HG03064 (cell line): ENCODE results near the gene GOLGB1.

Source experiments
- ATAC-seq: cut with Tn5 transposase; IDR thresholded peaks from one replicate; pipeline ENCODE4 v1.9.1; 2021; ENCODE audit warnings: low read depth; ENCODE audit not compliant: unreplicated experiment

GOLGB1 gene

DNA sequence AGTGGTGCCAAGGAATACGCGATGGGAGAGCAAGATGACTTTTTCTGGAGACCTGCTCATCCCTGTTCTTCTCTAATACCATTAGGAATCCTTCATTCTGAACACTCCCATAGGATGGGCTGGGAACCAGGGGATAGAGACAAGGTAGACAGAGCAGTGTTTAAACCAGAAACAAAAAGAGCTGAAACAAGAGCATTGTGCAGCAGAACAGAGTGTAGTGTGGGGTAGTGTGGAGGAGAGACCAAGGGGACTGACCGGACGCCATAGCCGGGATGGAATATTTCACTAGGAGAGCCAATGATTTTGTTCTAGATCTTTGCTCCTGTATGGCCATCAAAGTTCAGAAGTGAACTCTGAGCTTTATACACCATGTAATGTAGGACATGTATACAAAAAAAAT is 104.5 kb downstream of the GOLGB1 start:
- ATAC-seq: no peak

DNA sequence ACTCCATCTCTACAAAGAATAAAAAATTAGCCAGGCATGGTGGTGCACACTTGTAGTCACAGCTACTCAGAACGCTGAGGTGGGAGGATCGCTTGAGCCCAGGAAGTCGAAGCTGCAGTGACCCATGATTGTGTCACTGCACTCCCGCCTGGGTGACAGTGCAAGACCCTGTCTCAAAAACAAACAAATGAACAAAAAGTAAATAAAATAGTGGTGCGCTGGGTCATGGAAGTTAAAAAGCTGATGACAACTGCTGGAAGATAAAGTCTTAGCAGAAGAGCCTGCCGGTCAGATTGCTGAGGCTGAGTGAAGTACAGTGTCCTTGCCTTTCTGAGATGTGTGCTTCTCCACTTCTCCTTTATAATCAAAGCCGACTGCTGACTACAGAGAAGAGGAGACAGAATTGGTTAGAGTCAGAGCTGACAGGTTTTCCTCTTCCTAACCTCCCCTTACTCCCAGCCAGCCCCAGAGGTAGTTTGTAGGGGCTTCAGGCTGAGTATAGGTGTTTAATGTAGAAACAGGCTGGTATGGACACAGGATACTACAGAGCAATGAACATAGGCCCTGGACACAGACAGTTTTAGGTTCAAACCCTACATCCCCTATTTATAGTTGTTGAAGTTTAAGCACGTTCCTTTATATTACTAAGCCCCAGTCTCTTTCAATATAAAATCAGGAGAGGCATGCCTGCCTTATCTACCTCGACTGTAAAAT is 106.8 kb downstream of the GOLGB1 start:
- ATAC-seq: no peak

DNA sequence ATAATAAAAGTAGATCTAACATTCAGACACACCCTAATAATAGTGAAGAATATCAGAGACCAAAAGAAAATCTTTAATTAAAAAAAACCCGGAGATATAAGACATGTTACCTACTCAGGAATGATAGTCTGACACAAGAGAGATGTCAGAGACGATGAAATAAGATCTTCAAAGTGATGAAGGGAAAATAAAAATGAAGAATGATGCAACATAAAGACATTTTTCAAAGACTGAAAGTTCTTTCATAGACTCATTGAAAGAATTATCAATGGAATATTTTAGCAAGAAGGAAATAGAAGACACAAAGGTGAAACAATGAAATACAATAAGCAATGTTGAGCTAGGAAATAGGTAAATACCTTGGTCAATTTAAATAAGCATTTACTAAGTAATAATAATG is 108.4 kb downstream of the GOLGB1 start:
- no peak for ATAC-seq

DNA sequence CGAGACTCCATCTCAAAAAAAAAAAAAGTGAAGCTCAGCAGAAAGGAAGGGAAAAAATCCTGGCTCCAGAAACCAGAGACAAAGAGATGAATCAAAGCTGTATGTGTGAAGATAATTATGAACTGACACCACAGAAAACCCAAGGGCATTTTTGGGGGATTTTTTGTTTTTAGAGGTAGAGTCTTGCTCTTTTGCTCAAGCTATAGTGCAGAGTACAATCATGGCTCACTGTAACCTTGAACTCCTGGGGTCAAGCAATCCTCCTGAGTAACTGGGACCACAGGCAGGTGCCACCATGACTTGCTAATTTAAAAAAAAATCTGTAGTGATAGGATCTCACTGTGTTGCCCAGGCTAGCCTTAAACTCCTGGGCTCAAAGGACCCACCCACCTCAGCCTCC is 111.6 kb downstream of the GOLGB1 start:
- no peak for ATAC-seq

DNA sequence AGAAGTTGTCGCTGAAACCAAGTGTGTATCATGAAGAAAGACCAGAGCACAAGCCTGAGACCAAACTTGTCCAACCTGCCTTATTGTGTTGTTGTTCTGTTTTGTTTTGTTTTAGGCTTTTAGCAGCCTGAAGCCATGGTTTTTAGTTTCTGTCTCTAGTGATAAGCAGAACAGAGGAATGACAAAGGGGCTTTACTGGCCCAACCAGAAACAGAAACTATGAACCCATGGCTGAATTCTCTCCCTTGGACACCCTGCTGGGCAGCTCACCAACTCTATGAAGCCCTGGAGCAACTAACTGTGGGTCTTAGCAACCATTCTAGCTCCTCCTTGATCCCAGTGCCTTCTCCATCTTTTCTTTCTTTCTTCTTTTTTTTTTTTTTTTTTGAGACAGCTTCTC is 119.2 kb downstream of the GOLGB1 start:
- no peak for ATAC-seq

DNA sequence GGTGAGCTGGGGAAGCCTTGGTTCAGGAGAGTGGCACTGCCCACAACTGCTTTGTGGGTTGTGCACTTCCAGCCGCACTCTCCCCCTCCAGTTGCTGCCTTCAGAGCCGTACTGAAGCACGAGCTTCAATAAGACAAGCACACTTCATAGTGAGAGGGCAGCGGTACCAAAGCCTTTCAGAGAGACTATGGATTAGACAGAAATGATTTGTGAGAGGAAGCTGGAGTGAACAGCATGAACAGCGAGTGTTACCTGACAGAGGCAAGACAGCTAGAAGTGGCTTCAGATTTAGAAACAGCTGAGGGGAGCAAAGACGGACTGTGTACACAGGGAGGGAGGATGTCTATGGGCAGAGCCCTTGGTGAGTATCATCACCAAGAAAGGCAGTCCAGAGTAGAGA is 119.9 kb downstream of the GOLGB1 start:
- no peak for ATAC-seq

DNA sequence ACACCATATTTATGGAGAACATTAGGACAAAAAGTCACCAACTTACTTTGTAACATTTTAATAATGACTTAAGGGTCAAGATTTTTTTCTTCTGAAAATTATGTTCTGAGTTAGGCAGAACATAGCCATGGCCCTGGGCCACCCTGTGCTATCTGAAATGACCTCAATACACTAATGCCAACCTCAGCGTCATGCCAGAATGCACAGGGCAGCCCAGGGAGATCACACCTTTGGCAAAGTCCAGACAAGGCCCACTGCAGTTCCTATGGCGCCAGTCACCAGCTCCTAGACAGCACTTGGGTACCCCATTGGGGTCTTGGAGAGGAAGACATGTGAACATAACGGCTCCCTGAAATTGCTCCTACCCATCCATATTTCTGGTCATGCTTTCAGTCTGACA is 121.9 kb downstream of the GOLGB1 start:
- no peak for ATAC-seq

DNA sequence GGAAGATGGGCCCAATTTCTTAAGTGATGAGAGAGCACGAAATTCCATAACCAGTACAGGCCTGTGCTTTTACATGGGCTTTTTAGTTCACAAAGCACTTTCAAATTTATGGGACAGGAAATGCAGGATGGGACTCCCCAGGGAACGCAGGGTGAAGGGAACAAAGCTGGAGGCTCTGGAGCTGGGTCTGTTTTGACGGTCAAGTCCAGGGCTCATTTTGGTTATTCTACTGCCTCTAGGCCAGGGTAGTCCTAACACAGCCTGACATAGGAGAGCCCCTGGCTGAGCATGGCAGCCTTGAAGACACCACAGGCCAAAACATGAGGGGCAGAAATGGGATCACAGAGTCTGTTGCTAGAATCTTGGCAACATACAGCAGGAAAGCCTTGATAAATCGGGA is 122.3 kb downstream of the GOLGB1 start:
- no peak for ATAC-seq

DNA sequence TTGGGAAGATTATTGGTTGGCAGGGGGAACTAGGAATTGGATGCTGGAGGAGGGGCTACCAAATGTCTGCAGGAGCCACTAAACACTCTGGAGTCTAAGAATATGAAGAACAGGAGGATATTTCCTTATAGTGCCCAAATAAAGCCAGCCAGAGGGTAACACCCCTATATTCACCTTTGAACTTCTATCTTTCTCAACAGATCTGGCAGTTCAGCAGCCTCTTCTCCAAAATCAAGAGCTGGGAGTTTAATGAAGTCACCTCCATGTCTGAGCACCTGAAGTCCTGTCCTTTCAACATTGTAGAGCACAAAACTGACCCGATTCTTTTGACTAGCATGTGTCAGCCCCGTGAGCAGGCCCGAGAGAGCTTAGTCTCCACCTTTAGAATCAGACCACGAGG is 123.0 kb downstream of the GOLGB1 start:
- no peak for ATAC-seq

DNA sequence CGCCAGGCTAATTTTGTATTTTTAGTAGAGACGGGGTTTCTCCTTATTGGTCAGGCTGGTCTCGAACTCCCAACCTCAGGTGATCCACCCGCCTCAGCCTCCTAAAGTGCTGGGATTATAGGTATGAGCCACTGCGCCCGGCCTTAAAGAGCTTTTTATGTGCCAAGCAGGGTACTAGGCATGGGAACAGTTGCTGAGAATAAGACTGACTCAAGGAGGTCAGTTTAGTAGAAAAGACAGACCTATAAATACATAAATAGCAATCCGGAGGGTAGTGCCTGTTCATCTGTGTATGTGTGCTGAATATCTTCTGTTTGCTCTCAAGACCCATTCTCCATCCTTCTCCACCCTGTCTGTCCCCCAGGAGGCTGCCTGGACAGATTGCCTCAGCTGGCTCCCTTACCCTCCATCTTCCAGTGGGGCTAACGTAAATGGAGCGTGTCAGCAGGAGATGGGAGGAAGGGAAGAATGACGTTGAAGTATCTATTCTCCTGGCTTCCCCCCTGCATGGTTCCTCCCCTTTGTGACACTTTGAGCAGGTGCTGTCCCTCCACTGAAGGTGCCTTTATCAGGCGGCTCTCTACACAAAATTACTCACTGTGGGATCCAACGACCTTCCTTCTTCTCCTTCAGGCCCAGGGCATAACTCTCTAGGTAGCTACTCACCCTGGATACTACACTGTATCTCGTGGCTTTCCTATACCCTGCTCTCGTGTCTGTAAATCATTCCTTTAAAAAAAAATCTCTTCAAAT is 125.2 kb downstream of the GOLGB1 start:
- no peak for ATAC-seq

DNA sequence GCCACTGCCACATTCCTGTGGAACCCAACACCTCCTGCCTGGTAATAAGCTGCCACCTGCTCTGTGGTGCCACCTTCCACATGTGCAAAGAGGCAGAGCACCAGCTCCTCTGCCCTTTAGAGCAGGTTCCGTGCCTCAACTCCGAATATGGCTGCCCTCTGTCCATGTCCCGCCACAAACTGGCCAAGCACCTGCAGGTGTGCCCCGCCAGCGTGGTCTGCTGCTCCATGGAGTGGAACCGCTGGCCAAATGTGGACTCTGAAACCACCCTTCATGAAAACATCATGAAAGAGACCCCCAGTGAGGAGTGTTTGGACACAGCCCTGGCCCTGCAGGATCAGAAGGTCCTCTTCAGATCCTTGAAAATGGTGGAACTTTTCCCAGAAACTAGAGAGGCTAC is 128.1 kb downstream of the GOLGB1 start:
- ATAC-seq: no peak

DNA sequence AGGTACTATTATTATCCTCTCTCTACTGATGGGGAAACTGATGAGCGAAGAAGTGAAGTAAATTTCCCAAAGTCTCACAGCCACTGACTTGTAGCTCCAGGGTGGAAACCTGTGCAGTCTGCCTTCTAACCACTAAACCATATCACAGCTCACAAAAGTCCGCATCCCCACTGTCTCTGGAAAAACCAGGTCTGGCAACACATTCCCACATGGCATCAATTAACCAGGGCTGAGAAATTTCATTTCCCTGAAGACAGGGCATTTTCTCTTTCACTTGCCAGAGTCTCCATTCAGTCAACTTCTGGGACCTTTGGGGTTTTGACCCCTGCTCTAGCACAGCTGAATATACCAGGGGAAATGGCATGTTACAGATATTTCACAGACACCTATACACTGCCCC is 129.8 kb downstream of the GOLGB1 start:
- ATAC-seq: no peak
